GM19193 (cell line): Measurements from ENCODE around the gene KLHDC1.

Experiments
- POLR2A ChIP-seq: IDR thresholded peaks from 4 replicates; pipeline ENCODE4 v1.6.1; 2011; ENCODE audit not compliant: insufficient read depth, insufficient read length; ENCODE audit errors: extremely low read depth

KLHDC1 gene

DNA sequence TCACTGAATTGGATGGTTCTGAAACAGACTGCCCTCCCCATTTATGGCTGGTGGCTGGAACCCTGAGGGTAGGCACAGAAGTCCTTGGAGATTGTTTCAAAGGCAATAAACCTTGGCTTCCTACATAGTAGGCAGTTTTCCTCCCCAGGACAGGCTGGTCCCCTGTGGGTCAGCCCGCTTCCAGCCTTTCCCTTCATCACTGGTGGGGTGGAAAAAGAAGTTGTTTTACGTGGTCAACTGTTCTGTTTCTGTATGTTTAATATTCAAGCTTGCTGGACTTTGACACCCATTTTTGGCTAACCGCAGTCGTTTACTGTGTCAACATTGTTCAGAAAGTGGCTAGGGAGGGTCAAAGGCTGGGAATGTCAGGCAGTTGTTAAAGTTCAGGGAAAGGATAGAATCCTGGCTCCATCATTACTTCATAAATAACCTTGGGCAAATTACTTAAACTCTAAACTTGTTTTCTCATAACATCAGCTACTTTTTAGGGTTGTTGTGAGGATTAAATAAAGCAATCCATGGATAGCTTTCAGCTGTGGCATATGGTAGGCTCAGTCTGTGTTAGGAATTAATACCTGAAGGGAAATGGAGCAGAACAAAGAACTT is 77.4 kb downstream of the KLHDC1 start:
- TF ChIP-seq POLR2A, result no peak

- no peak for TF ChIP-seq POLR2A
Measured at GRCh38 chr14:49774106-49774505, 81.2 kb downstream of the KLHDC1 start.

DNA sequence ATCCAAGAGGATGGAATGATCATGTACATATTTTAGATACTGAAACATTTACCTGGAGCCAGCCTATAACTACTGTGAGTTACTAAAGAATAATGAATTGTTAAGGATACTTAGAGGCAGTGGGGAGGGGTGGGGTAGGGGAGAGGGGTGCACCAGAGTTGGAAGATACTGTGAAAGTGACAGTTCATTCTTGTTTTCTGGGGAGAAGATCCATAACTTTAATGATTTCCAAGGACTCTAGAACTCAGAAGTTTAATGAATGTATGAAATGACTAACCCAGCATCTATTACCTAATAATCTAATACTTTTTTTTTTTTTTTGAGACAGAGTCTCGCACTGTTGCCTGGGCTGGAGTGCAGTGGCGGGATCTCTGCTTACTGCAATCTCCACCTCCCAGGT is 85.5 kb downstream of the KLHDC1 start:
- no peak for TF ChIP-seq POLR2A

- TF ChIP-seq POLR2A, result no peak
Measured at GRCh38 chr14:49783394-49784014, 90.6 kb downstream of the KLHDC1 start.

- no peak for TF ChIP-seq POLR2A
Measured at GRCh38 chr14:49786315-49786714, 93.4 kb downstream of the KLHDC1 start.

DNA sequence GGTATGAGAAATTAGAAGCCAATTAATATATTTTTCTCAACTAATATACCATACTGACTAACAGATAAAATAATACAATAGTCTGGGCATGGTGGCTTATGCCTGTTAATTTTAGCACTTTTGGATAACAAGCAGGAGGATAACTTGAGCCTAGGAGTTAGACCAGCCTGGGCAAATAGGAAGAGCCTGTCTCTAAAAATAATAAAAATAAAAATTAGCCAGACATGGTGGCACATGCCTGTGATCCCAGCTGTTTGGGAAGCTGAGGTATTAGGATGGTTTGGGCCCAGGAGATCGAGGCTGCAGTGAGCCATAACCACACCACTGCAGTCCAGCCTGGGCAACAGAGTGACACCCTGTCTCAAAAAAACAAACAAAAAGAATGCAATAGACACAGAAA is 99.7 kb downstream of the KLHDC1 start:
- TF ChIP-seq POLR2A, result no peak

- no peak for TF ChIP-seq POLR2A
Measured at GRCh38 chr14:49796025-49796424, 103.1 kb downstream of the KLHDC1 start.
